Hematopoietic multipotent progenitor cell treated with erythropoietin and hydrocortisone succinate and interleukin-3 and kit ligand, for 15 days (in vitro differentiated cells): ENCODE results near the gene IMPACT.

ENCODE experiments used
- DNase-seq: peaks from one replicate; pipeline ENCODE4 v3.0.0-alpha.2; 2015; ENCODE audit warnings: low spot score

Gene IMPACT

DNA sequence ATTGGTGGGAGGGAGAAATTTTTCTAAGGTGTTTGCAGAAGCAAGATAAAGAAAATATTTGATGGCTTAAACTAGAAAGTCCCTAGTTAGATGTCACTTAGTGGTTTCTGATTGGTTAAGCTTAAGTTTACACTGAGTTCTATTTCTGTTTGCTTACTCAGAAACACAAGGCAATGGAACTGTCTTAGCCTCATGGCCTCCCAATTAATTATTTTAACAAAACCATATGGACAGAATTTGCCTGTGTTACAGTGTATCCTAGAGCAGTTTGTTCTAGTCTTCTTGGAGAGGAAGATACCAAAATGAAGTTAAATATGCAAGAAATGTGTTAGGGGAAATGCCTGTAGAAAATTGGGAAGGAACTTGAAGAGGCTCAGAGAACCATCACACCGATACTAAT is 4.6 kb upstream of the IMPACT start:
- DNase-seq: no peak

DNA sequence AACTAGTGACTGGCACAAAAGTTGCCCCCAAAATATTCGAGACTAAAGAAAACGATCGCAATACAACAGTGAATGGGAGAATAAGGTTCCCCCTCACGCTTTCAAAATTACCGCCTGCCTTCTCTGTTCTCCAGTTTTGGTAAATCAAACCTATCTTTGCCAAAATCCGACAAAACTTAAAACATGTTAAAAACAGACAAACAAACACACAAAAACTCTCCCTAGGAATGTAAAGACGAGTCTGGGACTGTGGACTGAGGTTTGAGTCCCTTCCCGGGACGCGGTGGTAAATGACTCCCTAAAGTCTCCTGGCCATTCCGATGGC is 435 bp upstream of the IMPACT start:
- no peak for DNase-seq

DNA sequence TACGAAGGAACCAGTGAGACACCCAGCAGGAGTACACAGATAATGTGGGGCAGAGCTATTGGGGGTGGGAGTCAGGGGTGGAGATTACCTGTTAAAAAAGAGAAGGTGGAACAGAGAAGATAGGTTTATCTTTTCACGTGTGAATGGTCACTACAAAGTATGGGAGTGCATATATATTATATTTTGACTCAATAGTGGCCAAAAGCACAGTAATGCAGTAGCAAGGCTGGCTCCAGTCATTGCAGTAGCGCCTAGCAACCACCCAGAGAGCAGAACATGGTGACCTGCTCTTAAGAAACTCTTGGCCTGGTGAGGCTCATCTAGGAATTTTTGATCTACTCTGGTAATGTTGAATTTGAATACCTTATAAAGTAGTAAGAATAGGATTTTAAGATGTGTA is 1.0 kb downstream of the IMPACT start:
- DNase-seq: no peak

DNA sequence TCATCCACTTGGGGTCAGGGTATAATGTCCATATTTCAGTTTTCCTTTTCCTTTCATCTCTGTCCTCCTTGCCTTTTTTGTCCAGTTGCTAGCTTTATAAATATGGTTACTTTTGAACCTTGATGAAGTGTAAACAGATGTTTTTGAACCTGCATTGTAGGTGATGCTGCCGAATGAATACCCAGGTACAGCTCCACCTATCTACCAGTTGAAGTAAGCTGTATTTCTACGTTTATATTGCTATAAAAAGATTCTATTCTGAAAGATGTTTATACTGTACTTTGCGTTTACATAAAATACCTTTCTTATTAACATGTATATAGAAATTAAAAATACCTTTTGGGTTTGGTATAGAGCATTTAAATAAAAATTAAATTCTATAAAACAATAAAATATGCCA is 2.2 kb downstream of the IMPACT start:
- no peak for DNase-seq

DNA sequence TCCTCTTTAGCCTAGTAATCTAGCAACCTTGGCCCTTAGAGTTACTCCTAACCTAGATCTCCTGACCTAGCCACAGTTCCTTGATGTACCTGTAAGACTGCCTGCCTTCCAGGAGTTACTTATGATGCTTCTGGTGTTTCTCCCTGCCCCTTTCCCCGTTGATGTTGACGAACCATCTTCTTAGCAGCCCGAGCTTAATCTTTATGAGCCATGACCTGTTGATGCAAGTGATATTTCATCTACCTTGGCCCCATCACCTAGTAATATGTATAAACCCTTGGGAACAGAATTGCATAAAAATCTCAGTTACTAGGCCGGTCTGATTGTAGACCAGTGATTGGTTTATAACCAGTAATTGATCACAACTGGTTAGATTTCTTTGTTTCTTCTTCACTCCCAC is 2.7 kb downstream of the IMPACT start:
- no peak for DNase-seq

DNA sequence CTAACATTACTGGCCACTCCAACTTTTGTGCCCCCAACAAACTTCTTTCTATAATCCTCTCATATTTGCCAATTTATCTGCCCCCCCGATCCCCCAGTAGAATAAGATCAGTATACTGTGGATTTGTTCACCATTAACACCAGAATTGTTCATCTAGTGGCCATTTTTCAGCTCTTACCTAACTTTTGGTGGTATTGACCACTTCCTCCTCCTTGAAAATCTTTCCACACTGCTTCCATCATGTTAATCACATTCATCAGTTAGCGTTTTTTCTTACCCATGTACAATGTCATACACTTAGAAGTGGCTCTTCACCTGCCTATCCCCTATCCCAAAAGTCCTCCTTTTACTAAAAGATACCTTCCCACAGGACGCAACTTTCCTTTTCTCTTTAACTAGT is 6.1 kb downstream of the IMPACT start:
- no peak for DNase-seq

DNA sequence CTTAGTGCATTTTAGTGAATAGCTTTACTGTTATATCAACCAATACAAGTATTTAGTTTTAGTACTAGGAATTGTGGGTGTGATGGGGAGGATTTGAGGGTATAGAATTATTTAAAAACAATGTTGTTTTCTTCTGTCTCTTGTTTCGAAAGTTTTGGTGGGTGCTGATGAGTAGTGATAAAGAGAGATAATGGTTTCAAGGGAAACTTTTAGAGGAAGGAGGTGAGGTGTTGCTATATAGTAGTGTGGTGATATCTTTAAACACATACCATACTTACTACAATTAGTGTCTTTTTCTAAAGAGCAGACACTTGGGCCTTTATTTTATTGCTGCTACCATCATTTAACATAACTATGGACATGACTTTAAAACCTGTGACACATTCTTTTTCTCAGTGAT is 10.5 kb downstream of the IMPACT start:
- DNase-seq: no peak

DNA sequence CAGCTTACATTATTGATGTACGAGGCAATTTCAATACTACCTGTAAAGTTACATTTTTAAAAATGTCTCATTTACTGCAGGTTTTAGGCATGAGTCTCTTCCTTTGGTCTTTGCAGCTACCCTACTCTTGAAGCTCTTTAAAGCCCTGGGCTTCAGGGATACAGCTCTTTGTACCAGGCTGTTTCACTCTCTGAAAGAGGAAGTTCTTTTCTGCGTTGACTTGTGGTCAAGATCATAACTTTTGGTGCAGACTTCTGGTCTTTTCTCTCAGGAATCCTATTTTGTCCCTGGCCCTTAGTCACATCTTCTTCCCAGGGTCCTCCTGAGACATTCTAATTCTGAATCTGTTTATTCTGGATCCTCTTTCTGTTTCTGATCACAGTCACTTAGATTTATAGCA is 17.4 kb downstream of the IMPACT start:
- no peak for DNase-seq

DNA sequence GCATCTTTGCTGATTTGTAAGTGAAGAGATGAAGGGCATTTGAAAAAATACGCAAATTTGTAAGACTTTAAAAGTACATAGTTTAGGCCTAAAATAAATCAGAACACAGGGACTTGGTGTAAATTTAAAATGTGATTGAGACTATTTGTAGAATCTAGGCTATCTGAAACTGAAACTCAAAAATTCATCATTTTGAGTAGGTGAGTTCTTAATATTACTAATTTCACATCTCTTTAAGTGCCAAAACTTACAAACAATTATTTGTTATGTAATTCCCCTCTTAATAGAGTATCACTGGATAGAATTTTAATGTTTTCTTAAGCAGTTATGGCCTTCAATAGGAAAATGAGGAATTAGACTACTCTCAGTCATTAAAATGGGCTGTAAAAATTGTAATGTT is 20.0 kb downstream of the IMPACT start:
- no peak for DNase-seq

DNA sequence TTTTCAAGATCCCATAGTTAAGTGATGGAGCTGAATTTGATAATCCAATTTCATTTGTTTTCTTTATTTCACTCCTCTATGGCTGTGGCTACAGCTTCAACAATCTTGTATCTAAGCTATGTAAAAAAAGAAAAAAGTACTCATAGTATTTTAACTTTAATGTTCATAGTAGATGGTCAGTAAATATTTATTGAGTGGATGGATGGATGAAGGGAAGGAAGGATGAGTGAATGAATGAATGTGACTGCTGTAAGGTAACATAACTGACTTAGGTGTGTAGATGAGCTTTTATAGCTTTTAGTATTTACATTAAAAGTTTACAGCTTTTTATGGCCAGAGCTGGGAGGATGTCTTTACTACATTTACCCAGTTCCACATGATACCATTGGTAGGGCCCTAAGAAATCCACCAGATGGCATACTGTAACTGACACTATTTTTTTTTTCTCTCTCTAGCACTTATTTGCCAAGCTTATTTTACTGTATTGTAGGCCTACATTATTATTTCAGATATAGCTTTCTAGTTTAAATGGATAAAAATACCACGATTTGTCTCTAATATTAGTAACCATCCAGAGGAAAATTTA is 20.6 kb downstream of the IMPACT start:
- DNase-seq: no peak

DNA sequence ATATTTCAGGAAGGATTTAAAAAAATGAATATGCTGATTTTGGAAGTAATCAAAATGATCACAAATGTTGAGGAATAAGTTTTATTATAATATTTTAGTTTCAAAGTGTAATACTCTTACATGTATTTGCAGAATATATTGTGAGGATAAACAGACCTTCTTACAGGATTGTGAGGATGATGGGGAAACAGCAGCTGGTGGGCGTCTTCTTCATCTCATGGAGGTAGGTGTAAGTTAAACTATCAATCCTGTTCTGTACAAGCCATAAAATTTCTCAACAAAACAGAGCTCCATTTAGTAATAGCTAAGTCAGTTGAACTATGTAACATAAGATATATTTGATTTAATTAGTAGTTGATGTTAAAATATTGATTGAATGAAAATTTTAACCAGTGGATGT is 21.5 kb downstream of the IMPACT start:
- DNase-seq: no peak

DNA sequence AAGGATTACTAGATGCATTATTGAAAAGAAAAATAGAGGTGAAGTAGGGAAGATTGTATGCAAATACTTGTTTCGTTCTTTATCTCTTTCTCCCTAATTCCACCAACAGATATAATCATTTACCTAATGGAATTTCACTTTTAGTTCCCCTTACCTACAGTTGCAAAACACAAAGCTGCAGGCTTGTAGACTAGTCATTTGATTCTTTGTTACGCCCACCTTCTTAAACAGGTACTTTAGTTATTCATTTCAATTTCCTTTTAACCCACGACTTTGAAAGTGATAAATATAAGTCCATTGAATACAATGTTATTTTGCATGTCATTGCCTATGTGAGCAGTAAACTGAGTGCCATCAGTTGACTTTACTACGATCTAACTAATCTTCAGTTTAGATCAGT is 30.1 kb downstream of the IMPACT start:
- no peak for DNase-seq

DNA sequence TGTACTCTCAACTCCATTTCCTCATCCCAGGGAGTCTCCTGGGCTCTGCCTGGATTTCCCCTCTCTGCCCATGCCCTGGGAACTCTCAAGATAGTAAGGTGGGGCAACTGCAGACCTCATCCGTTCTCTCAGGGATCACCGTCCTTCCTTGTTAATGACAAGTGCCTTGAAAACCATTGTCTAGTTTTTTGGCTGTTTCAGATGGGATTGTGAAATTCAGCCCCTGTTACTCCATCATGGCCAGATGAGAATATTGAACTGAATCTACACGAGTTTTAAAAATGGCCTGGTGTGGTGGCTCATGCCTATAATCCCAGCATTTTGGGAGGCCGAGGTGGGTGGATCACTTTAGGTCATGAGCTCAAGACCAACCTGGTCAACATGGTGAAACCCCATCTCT is 33.3 kb downstream of the IMPACT start:
- no peak for DNase-seq

DNA sequence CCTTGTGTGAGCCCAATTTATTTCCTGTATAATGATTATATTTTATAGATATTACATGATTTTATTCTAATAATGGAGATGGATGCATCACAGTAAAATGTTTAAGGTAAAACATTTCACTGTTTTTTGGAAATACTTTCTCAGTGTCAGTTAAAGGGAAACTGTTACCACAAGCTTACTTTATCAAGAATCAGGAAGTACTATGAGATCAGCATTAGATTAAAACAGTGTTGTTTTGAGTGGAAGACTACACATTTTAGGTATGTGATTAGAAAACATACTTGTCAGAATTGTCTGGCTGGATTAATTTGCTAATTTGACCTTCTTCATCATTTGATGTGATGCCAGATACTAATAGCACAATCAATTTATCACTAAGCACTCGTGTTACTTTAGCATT is 33.9 kb downstream of the IMPACT start, which contains the start of gene HRH4:
Gene HRH4, plus strand, starts transcription at position 250 of the 400 bp plus-strand sequence. Its CDS starts 92 bp downstream, at position 342.
- no peak for DNase-seq

DNA sequence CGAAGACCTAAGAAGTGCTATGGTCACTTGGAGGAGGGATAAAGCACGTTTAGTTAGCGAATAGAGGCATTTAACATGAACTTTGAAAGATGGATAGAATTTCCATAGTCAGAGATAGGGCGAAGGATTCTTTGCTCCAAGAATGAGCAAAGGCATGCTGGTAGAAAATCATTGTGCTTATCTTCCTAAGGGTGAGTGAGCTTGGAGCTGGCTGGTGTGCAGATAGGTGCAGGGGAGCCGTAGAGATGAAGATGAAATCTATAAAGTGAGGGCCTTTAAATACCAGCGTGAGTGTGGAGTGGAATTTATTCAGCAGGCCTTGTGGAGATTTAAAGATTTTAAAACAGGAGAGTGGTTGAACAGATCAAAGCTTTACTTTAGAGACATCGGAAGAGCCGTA is 35.5 kb downstream of the IMPACT start:
- no peak for DNase-seq

DNA sequence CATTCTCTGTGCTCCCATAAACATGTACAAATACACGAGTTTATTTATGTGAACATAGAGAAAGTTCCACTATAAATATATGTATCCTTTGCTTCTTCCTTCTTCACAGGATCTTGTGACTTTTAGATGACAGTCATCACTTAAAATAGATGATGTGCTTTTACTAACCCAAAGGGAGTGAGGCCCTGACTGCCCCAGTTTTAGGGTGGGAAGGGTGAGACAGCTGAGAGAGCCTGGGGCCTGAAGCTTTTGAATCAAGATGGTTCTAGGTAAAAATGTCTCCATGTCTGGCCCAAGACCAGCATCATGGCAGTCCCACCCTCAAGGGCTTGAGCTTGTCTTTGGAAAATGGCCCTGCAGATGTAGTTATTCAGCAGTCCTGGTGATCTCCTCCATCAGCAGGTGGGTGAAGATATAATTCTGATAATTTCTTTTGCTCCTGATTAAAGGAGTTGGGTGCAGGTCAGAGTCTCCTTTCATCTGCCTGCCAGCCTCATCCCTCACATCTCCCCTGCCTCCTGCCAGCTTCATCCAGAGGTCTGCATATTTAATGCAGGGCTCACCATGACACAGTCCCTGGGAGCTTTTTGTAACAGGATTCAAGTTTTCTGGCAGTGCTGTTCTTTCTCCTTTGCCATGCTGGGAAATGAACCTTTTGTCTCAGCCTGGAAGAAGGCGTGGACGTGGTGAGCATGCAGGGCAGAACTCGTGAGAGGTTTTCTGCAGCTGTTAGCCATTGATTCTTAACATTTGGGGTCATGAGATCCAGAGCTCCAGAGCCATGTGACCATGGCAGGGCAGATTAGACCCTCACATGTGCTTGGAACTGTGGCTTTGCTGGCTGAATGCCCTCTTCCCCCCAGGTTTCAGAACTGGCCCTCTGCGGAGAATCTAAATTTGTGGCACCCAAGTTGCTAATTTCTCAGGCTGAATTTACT is 36.6 kb downstream of the IMPACT start:
- DNase-seq: no peak

DNA sequence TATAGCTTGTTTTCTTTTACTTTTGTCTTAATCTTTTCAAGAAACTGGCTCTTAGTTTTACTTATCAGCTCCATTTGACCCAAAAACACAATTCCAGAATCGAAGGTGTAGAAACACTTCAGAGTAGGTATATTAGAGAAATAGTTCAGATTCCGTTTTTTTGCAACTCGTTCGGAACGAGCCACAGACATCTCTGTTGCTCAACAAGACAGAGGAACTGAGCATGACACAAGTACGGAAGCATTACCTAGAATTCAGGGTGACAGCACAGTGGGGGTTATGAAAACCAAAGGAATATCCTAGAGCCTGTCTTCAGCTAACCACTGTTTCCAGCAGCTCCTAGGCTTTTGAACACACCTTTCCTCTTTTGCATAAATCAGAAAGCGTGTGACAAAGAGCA is 39.0 kb downstream of the IMPACT start:
- no peak for DNase-seq

DNA sequence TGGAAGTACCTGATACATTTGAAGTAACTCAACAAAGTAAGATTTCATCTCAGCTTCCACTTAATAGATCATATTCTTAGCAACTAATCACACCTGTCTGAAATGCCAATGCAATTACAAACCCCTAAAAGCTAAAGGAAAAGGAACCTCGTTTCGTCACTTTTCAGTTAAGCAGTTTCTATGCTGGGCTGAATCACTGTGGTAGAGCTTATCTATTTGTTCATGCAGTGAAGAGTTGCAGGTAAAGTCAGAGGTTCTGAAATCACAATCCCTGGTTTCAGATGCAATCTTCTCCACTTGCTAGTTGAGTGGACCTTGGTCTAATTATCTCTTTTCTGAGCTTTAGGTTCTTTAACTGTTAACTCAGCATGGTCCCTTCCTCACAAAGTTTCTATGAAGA is 40.3 kb downstream of the IMPACT start:
- DNase-seq: no peak

DNA sequence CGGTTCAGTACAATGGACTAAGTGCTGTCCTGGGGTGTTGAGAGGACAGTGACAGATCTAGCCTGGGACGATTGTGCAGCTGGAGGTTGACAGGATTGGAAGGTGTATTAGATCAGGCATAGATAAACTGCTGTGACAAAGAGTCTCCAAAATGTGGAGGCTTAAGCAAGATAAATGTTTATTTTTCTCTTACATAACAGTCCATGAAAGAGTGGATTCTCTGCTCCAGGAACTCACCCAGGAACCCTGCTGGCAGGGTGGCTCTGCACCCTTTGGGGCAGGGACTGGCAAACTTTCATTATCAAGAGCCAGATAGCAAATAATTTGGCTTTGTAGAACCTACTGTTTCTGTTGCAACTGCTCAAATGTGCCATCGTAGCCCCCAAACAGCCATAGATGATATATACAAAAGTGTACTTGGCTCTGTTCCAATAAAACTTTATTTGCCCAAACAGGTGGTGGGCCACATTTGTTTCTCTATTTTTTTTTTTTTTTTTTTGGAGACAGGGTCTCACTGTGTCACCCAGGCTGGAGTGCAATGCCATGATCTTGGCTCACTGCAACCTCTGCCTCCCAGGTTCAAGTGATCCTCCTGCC is 43.6 kb downstream of the IMPACT start:
- DNase-seq: no peak

DNA sequence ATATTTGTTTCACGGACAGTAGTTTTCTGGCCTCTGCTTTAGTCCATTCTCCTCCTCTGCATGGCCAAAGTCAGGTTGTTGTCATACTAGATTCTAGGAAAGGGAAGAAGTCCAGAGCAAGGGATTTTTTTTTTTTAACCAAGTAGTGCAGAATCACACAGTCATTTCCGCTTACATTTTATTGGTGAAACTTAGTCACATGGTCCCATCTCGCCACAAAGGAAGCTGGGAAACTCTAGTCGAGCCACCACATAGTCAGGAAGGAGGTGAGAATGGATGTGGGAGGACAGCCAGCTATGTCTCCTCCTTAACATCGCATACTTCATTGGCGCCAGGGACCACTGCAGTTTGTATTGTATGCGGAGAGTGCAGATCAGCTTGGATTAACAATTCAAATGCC is 44.3 kb downstream of the IMPACT start:
- no peak for DNase-seq

DNA sequence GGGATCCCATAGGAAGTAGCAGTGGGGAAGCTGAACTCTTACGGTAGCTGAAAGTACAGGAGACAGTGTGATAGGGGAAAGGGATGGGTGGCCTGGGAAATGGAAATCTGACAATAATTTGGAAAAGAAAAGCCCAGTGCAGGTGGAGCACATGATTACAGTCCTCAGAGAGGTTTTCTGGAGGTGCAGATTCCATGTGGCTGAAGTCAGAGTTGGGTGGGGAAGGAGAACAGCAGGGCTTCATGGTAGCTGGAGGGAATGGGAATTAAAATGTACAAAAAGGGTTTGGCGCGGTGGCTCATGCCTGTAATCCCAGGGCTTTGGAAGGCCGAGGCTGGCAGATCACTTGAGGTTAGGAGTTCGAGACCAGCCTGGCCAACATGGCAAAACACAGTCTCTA is 46.1 kb downstream of the IMPACT start:
- no peak for DNase-seq

DNA sequence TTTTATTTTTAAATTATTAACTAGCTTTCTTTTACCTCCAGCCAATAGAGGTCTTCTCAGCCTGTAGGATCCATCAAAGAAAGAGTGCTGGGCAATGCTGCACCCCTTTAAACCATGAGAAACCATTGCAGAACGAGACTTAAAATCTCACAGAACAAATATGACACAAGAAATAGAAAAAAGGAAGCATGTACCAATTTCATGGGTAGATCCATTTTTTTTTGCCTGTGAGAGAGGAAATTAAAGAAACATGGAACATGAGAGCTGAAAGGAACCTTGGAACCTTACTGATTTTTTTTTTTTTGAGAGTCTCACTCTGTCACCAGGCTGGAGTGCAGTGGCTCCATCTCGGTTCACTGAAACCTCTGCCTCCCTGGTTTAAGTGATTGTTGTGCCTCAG is 47.9 kb downstream of the IMPACT start:
- DNase-seq: no peak

DNA sequence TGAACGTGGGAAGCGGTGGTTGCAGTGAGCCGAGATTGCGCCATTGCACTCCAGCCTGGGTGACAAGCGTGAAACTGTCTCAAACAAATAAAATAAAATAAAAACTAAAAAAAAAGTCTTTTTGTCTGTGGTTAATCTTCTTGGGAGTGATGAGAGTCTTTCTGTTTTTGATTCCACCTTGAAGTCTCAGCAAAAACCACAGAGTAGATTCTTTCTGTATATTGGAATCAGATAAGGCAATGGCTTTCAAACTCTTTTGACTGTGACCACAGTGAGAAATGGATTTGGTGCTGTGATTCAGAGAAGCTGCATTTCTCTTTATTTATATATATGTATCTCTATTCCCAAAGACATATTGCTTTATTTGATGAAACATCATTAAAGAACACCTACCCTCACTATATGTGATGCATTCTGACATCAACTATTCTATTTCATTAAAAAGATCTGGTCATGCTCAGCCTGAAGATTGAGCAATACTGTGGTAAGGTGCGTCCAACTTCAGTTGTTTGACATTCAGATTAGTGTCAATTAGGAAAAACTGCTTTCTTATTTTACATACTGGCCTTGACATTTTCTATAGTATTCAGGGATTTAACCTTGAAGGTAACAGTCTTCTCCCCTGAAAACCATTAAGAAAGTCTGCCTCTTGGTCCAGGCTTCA is 49.6 kb downstream of the IMPACT start:
- no peak for DNase-seq
